Psoas muscle (tissue), 8 donors: ENCODE results near the gene CELF2. TPM values are rescaled to one million over a fixed set of nuclear protein-coding genes. Genes with fewer than 3 reads are reported as not detected.

Experiments
- ATAC-seq, 4 donors: fragments of 200-7000 bp; cut with Tn5 transposase; one replicate each; pipeline ENCODE4 v1.9.1; 2020; ENCODE audit warnings: moderate library complexity in 3 of 4, mild to moderate bottlenecking in 2 of 4
- DNase-seq, 2 donors: peaks; one replicate each; pipeline ENCODE4 v3.0.0-alpha.2; 2020
- H3K27ac ChIP-seq: fragments of 200-600 bp; one replicate; pipeline ENCODE4 v1.8.0; 2022
- H3K27me3 ChIP-seq, 3 donors: fragments of 200-600 bp in 1 of 3; one replicate each; pipeline versions ENCODE4 v1.6.1 to v1.8.0; 2013 to 2022; ENCODE audit warnings: low read length in 2 of 3, mild to moderate bottlenecking in 2 of 3, moderate library complexity in 1 of 3; ENCODE audit not compliant: insufficient read depth in 3 of 3
- H3K36me3 ChIP-seq, 2 donors: fragments of 200-600 bp in 1 of 2; one replicate each; pipeline versions ENCODE4 v1.6.1 to v1.8.0; 2013 to 2022; ENCODE audit warnings: low read depth in 1 of 2, mild to moderate bottlenecking in 1 of 2, moderate library complexity in 1 of 2; ENCODE audit not compliant: insufficient read depth in 1 of 2
- H3K4me1 ChIP-seq: fragments of 200-600 bp; one replicate; pipeline ENCODE4 v1.8.0; 2022
- H3K4me3 ChIP-seq: fragments of 200-600 bp; one replicate; pipeline ENCODE4 v1.8.0; 2022; ENCODE audit warnings: mild to moderate bottlenecking
- H3K9me3 ChIP-seq: fragments of 200-600 bp; one replicate; pipeline ENCODE4 v1.8.0; 2022
- CTCF ChIP-seq: fragments of 200-600 bp; IDR thresholded peaks from one replicate; pipeline ENCODE4 v1.8.0; 2022; ENCODE audit warnings: antibody characterized with exemption
- WGBS, 3 donors: extraction: QIAGEN DNeasy Blood & Tissue Kit; methylation state at CpG; one replicate each; pipeline versions ENCODE4 v1.1.6 to v1.1.7; 2013; 5-methylcytosine and 5-hydroxymethylcytosine counted together
- intact Hi-C, 2 donors: fragments of 100-400 bp; cut with DNase I; formaldehyde crosslinking; loops; one replicate each; pipeline versions ENCODE4 v1.11.0 to v1.14.2; 2022
- polyA plus RNA-seq, 3 donors: library from polyadenylated mRNA; stranded (reverse); fragments of 200-250 nt; gene quantifications; one replicate each; pipeline ENCODE4 v1.2.3, GENCODE V29; 2013
- total RNA-seq, 4 donors: library from RNA; stranded (reverse); fragmentation: NEBNext Ultra II Directional in 2 of 4; extraction: Animal tissue kit (Norgen Biotek cat#: 25700) in 2 of 4; gene quantifications; one replicate each; pipeline versions ENCODE4 v1.2.1 to v1.2.4, GENCODE V29; 2021 to 2023
- donor health status: healthy with polysubstance abuse.
- donor health status: DM: no; HTN: no; CAD: no; lungs with moderate emphysema.
- donor health status: Bipolar disorder and iron deficiency.
- donor health status: healthy.
- donor health status: DM: yes; HTN: yes; CAD: no.
- donor health status: DM: no; HTN: no; CAD: no.
- donor health status: DM: no; HTN: no; CAD: no.
- donor health status: DM: yes; HTN: yes; CAD: no.

The CELF2 gene
- total and polyA plus RNA-seq, 7 donors, result 9.8 to 47.8 (median 29.0) TPM

- no peak for TF ChIP-seq CTCF
- WGBS, 3 donors, result 76 to 91% (median 85%) methylated on average over 8 of the region's 8 CpGs
- DNase-seq (no peak), ATAC-seq (no peak)
- no peaks in the 10 kb centered on the region for H3K4me1 ChIP-seq
- no peaks in the 10 kb centered on the region for H3K27me3 ChIP-seq
- no peak overlapping the region for H3K4me3 ChIP-seq
- H3K36me3 ChIP-seq, result no peaks in the 10 kb centered on the region
- intact Hi-C loops, result no loop called here
- no peak overlapping the region for H3K27ac ChIP-seq
- H3K9me3 ChIP-seq, result no peaks in the 10 kb centered on the region
Observed at GRCh38 chr10:11386044-11386443, 368.4 kb downstream of the CELF2 start.
